Lower leg skin (tissue), 3 donors: Measurements from ENCODE around the gene OR2A1.
"Not testable (repeated sequence)": the region's sequence is repeated elsewhere in the genome, so short reads cannot be mapped to it uniquely, and the experiment has no call there.

Experiments used
- CTCF ChIP-seq, 3 donors: fragments of 450-650 bp; IDR thresholded peaks; one replicate each; pipeline ENCODE4 v1.5.1; 2016; ENCODE audit warnings: antibody characterized with exemption in 3 of 3, mild to moderate bottlenecking in 3 of 3, moderate library complexity in 2 of 3
- POLR2A ChIP-seq, 2 donors: fragments of 450-650 bp; IDR thresholded peaks; one replicate each; pipeline ENCODE4 v1.6.1; 2016 to 2017; ENCODE audit warnings: antibody characterized with exemption in 2 of 2, mild to moderate bottlenecking in 1 of 2, moderate library complexity in 1 of 2

DNA sequence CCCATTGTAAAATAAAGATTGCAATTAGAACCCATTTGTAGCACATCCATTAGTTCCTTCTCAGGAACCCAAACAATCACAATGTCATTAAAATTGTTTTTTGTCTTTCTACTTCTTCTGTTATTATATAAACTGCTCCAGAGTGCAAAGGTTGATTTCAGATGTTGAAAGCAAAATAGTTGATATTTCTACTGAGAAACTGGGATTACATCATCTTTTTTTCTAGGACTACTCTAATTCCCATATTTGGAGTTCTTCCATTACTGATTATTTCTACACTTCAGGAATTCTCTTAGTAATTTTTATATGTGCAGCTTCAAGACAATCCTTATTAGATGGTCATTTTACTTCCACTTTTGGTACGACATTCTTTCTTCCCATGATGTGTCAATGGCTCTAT is 5.3 kb downstream of the OR2A1 start:
- TF ChIP-seq CTCF, POLR2A (IDR thresholded peaks at IDR 0.05): not testable (repeated sequence)
